ENCODE results near the gene NOX3. TPM values are rescaled to one million over a fixed set of nuclear protein-coding genes. Genes with fewer than 3 reads are reported as not detected.

The NOX3 gene
- total and polyA plus RNA-seq, 2 experiments from 2014 or later = not detected

DNA sequence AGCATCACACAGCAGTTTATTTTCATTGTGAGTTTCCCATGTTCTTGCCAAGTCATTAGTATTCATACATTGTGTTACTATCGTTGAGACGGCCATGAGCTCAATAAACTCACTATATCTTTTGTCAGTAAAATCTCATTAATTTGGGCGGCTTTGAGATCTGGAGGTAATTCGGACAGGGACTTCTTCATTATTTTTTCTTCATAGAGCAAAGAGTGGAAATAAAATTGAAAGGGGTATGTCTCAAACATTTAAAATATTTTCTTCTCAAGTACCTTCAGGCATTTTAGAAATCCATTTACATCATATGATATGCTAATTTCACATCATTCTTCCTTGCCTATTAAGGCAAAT lies 14.6 kb downstream of the NOX3 start:
- Histone ChIP-seq H3K79me2 (ENCODE audit: insufficient read depth) (no peaks in the 10 kb centered on the region), H2AFZ (no peak overlapping the region), H3K9me2 (ENCODE audit: insufficient read depth) (no peaks in the 10 kb centered on the region), H3K4me2 (ENCODE audit: unreplicated experiment) (no peak overlapping the region), H4K20me1 (ENCODE audit: insufficient read depth) (no peaks in the 10 kb centered on the region), H3K27ac (no peak overlapping the region), H3K4me3 (no peak overlapping the region), H3K9me3 (ENCODE audit: low read depth) (no peaks in the 10 kb centered on the region), H3K27me3 (replicated peaks; ENCODE audit: insufficient read depth) (no peaks in the 10 kb centered on the region), H3F3A (ENCODE audit: insufficient read depth) (no peaks in the 10 kb centered on the region), H3K36me3 (ENCODE audit: low read depth) (no peaks in the 10 kb centered on the region), H3K4me1 (ENCODE audit: insufficient read depth) (no peaks in the 10 kb centered on the region), H3K9ac (no peak overlapping the region)
- DNase-seq = no peak
- TF ChIP-seq EZH2 (IDR thresholded peaks at IDR 0.05; ENCODE audit: insufficient read depth, poor library complexity, severe bottlenecking) = no peak
- TF ChIP-seq EZH2phosphoT487 (IDR thresholded peaks at IDR 0.05; ENCODE audit: insufficient read depth, low read depth) = no peak
- in situ Hi-C loops (cut with MboI) = no loop called here
- WGBS, 2 experiments (ENCODE audit: low coverage in 1 of 2, low lambda C conversion rate in 2 of 2, missing lambda C conversion rate in 2 of 2) = 90 to 93% methylated on average over 4 of the region's 4 CpGs

DNA sequence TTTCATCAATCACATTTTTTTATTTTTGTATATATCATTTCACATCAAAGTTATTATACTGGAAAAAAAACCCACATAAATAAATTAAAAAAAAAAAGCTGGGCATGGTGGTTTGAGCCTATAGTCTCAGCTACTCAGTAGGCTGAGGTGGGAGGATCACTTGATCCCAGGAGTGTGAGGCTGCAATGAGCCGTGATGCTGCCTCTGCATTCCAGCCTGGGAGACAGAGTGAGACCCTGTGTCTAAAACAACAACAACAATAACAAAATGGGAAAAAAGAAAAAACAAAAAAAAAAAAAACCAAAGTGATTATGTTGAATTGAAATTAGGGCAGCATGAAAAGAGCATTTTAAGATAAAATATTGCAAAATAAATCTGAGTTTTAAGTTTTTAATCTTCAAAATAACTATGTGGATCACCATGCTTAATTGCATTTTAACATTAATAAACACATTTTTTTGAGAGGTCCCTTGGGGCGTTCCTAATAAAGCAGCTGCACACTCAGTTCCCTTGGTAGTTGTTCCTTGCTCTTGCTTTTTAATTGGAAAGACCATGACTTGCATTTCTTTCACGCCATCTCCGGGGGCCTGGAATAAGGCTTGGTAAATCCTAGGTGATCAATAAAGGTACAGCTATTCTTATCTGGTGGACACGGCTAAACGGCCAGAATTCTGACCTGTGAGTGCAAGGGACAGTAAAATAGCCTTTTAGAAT lies 15.1 kb downstream of the NOX3 start:
- H3K4me3 ChIP-seq = no peak overlapping the region
- no peaks in the 10 kb centered on the region for H3K27me3 ChIP-seq (replicated peaks; ENCODE audit: insufficient read depth)
- in situ Hi-C loops (cut with MboI) = no loop called here
- H3K4me1 ChIP-seq (ENCODE audit: insufficient read depth) = no peaks in the 10 kb centered on the region
- no peak overlapping the region for H3K27ac ChIP-seq
- H4K20me1 ChIP-seq (ENCODE audit: insufficient read depth) = no peaks in the 10 kb centered on the region
- TF ChIP-seq EZH2 (IDR thresholded peaks at IDR 0.05; ENCODE audit: insufficient read depth, poor library complexity, severe bottlenecking) (no peak), EZH2phosphoT487 (IDR thresholded peaks at IDR 0.05; ENCODE audit: insufficient read depth, low read depth) (no peak)
- no peak for DNase-seq
- no peak overlapping the region for H3K9ac ChIP-seq
- 72 to 75% methylated on average over 6 of the region's 6 CpGs for WGBS, 2 experiments (ENCODE audit: low coverage in 1 of 2, low lambda C conversion rate in 2 of 2, missing lambda C conversion rate in 2 of 2)
- no peaks in the 10 kb centered on the region for H3K9me3 ChIP-seq (ENCODE audit: low read depth)
- no peaks in the 10 kb centered on the region for H3K79me2 ChIP-seq (ENCODE audit: insufficient read depth)
- H2AFZ ChIP-seq = no peak overlapping the region
- H3K4me2 ChIP-seq (ENCODE audit: unreplicated experiment) = no peak overlapping the region
- H3K36me3 ChIP-seq (ENCODE audit: low read depth) = no peaks in the 10 kb centered on the region
- H3F3A ChIP-seq (ENCODE audit: insufficient read depth) = no peaks in the 10 kb centered on the region
- no peaks in the 10 kb centered on the region for H3K9me2 ChIP-seq (ENCODE audit: insufficient read depth)

DNA sequence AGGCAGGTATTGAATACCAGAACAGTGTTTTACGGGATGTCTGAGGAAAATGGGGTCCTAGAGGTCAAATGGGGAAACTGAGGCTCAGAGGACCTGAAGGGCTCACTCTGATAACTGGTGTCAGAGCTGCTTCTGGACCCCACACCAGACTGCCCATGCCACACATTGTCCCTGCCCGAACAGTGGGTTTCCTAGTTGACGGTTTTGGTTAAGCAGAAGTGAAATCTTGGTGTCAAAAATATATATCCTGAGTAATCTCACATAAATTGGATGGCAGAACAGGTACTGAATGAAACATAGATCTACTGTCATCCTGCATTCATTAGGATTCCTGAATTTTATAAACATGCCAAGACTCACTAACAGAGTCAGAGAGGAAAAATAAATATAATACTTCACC lies 16.3 kb downstream of the NOX3 start:
- H3K27ac ChIP-seq = no peak overlapping the region
- H3K9me2 ChIP-seq (ENCODE audit: insufficient read depth) = no peaks in the 10 kb centered on the region
- H3K4me2 ChIP-seq (ENCODE audit: unreplicated experiment) = no peak overlapping the region
- H4K20me1 ChIP-seq (ENCODE audit: insufficient read depth) = no peaks in the 10 kb centered on the region
- H3K4me1 ChIP-seq (ENCODE audit: insufficient read depth) = no peaks in the 10 kb centered on the region
- no peak for DNase-seq
- no peaks in the 10 kb centered on the region for H3K36me3 ChIP-seq (ENCODE audit: low read depth)
- H3K27me3 ChIP-seq (replicated peaks; ENCODE audit: insufficient read depth) = no peaks in the 10 kb centered on the region
- in situ Hi-C loops (cut with MboI) = no loop called here
- no peak overlapping the region for H2AFZ ChIP-seq
- WGBS, 2 experiments (ENCODE audit: low coverage in 1 of 2, low lambda C conversion rate in 2 of 2, missing lambda C conversion rate in 2 of 2) = 94 to 100% methylated on average over 3 of the region's 3 CpGs
- H3K9me3 ChIP-seq (ENCODE audit: low read depth) = no peaks in the 10 kb centered on the region
- H3F3A ChIP-seq (ENCODE audit: insufficient read depth) = no peaks in the 10 kb centered on the region
- no peak overlapping the region for H3K4me3 ChIP-seq
- H3K9ac ChIP-seq = no peak overlapping the region
- TF ChIP-seq EZH2phosphoT487 (IDR thresholded peaks at IDR 0.05; ENCODE audit: insufficient read depth, low read depth) = no peak
- no peak for TF ChIP-seq EZH2 (IDR thresholded peaks at IDR 0.05; ENCODE audit: insufficient read depth, poor library complexity, severe bottlenecking)
- no peaks in the 10 kb centered on the region for H3K79me2 ChIP-seq (ENCODE audit: insufficient read depth)

GRCh38 chr6:155436981-155437749 lies 18.5 kb downstream of the NOX3 start:
- H3F3A ChIP-seq (ENCODE audit: insufficient read depth) = no peaks in the 10 kb centered on the region
- H3K4me1 ChIP-seq (ENCODE audit: insufficient read depth) = peaks cover 6% of the 10 kb centered on the region
- no peak overlapping the region for H3K4me2 ChIP-seq (ENCODE audit: unreplicated experiment)
- in situ Hi-C loops (cut with MboI) = no loop called here
- no peak overlapping the region for H3K4me3 ChIP-seq
- no peaks in the 10 kb centered on the region for H3K27me3 ChIP-seq (replicated peaks; ENCODE audit: insufficient read depth)
- H3K36me3 ChIP-seq (ENCODE audit: low read depth) = no peaks in the 10 kb centered on the region
- no peak overlapping the region for H2AFZ ChIP-seq
- H3K9ac ChIP-seq = no peak overlapping the region
- no peaks in the 10 kb centered on the region for H3K79me2 ChIP-seq (ENCODE audit: insufficient read depth)
- H3K9me3 ChIP-seq (ENCODE audit: low read depth) = no peaks in the 10 kb centered on the region
- H3K9me2 ChIP-seq (ENCODE audit: insufficient read depth) = no peaks in the 10 kb centered on the region
- TF ChIP-seq EZH2 (IDR thresholded peaks at IDR 0.05; ENCODE audit: insufficient read depth, poor library complexity, severe bottlenecking) (no peak), EZH2phosphoT487 (IDR thresholded peaks at IDR 0.05; ENCODE audit: insufficient read depth, low read depth) (no peak)
- H3K27ac ChIP-seq = no peak overlapping the region
- 70% methylated on average over 5 of the region's 5 CpGs for WGBS, 2 experiments (ENCODE audit: low coverage in 1 of 2, low lambda C conversion rate in 2 of 2, missing lambda C conversion rate in 2 of 2)
- DNase-seq = no peak
- H4K20me1 ChIP-seq (ENCODE audit: insufficient read depth) = no peaks in the 10 kb centered on the region

Data from GM23248 (cell line).